Thoracic aorta (tissue), 2 donors: ENCODE data around the gene JPT2. TPM values are rescaled to one million over a fixed set of nuclear protein-coding genes. Genes with fewer than 3 reads are reported as not detected.

Experiments
- ATAC-seq: fragments of 150-250 bp; one replicate; pipeline ENCODE4 v1.8.0; 2017; ENCODE audit warnings: low read depth; ENCODE audit not compliant: insufficient number of reproducible peaks, low FRiP score
- DNase-seq: peaks from one replicate; pipeline ENCODE4 v3.0.0-alpha.2; 2020; ENCODE audit warnings: low spot score
- H3K27ac ChIP-seq, 2 donors: fragments of 200-600 bp; sonication (generic); 1 replicate in 1 of 2; 2 replicates in 1 of 2; pipeline ENCODE4 v1.5.1; 2016; ENCODE audit warnings: mild to moderate bottlenecking in 2 of 2, moderate library complexity in 2 of 2
- H3K27me3 ChIP-seq: fragments of 200-600 bp; sonication (generic); replicated peaks from 2 replicates; pipeline ENCODE4 v1.6.0; 2016; ENCODE audit warnings: mild to moderate bottlenecking; ENCODE audit not compliant: insufficient read depth
- H3K36me3 ChIP-seq: fragments of 200-600 bp; sonication (generic); one replicate; pipeline ENCODE4 v1.5.1; 2016
- H3K4me1 ChIP-seq, 2 donors: fragments of 200-600 bp; sonication (generic); 1 replicate in 1 of 2; 2 replicates in 1 of 2; pipeline versions ENCODE4 v1.5.1 to v1.6.0; 2016; ENCODE audit warnings: low read depth in 2 of 2, mild to moderate bottlenecking in 1 of 2; ENCODE audit not compliant: control insufficient read depth in 1 of 2
- H3K4me3 ChIP-seq: fragments of 200-600 bp; sonication (generic); 2 replicates; pipeline ENCODE4 v1.5.1; 2016; ENCODE audit warnings: mild to moderate bottlenecking
- H3K9me3 ChIP-seq: fragments of 200-600 bp; sonication (generic); 2 replicates; pipeline ENCODE4 v1.5.1; 2016
- total RNA-seq, 2 donors: library from RNA; depleted of rRNA; stranded (reverse); fragments of >200 nt; gene quantifications; one replicate each; pipeline versions ENCODE4 v1.1.0 to v1.2.3, GENCODE V29; 2016
- TF ChIP-seq, protein P1 (sequence below): fragments of 200-600 bp; sonication (generic); IDR thresholded peaks from one replicate; pipeline ENCODE4 v1.5.1; 2019; ENCODE audit warnings: antibody characterized with exemption

The JPT2 gene
- total RNA-seq, 2 donors from 2014 or later = 17.1 to 26.1 TPM

DNA sequence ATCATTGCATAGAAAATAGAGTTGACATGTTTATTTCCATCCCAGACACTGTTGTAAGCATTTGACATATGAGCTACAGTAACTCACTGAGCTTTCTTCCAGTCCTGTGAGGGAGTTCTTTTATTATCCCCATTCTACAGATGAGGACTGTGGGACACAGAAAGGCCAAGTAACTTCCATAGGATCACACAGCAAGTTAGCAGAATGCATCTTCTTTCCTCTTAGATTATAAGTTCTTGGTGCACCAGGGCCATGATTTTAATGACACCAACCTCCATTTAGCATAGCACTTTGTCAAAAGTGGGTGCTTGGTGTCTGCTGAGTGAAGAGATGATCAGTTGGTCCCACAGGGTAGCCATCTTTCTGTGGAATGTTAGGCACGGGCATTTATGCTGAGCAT, 12.7 kb downstream of the JPT2 start:
- H3K4me3 ChIP-seq = no peak overlapping the region
- ATAC-seq (no peak), DNase-seq (no peak)
- TF ChIP-seq, protein P1, sequence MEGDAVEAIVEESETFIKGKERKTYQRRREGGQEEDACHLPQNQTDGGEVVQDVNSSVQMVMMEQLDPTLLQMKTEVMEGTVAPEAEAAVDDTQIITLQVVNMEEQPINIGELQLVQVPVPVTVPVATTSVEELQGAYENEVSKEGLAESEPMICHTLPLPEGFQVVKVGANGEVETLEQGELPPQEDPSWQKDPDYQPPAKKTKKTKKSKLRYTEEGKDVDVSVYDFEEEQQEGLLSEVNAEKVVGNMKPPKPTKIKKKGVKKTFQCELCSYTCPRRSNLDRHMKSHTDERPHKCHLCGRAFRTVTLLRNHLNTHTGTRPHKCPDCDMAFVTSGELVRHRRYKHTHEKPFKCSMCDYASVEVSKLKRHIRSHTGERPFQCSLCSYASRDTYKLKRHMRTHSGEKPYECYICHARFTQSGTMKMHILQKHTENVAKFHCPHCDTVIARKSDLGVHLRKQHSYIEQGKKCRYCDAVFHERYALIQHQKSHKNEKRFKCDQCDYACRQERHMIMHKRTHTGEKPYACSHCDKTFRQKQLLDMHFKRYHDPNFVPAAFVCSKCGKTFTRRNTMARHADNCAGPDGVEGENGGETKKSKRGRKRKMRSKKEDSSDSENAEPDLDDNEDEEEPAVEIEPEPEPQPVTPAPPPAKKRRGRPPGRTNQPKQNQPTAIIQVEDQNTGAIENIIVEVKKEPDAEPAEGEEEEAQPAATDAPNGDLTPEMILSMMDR = no peak
- H3K27me3 ChIP-seq = no peaks in the 10 kb centered on the region
- H3K9me3 ChIP-seq = no peaks in the 10 kb centered on the region
- H3K27ac ChIP-seq = peak overlapping the region; percentile 43 to 81
- peaks cover 3 to 43% of the 10 kb centered on the region in 2 donors for H3K4me1 ChIP-seq
- H3K36me3 ChIP-seq = peaks cover 2% of the 10 kb centered on the region

DNA sequence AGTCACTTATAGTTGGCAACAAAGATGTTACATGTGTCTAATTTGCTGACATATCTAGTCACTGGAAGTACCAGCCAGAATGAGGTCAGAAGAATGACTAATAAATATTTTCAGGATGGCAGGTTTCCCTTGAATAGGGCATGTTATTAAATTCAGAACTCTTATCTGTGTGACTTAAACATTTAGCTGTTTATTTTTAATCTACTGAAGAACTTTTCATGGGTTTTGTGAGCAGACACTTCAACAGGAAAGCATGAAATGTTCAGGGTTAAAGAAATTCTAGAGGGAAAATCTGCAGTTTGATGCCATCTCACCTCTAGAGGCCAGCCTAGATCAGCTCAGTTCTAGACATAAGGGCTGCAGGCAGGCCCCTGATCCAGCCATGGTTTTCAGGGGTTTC, 13.2 kb downstream of the JPT2 start:
- H3K4me3 ChIP-seq = no peak overlapping the region
- ATAC-seq (no peak), DNase-seq (no peak)
- H3K27me3 ChIP-seq = no peaks in the 10 kb centered on the region
- no peaks in the 10 kb centered on the region for H3K9me3 ChIP-seq
- H3K27ac ChIP-seq = peak overlapping the region; percentile 43 to 81
- H3K4me1 ChIP-seq = peaks cover 3 to 43% of the 10 kb centered on the region in 2 donors
- TF ChIP-seq, protein P1 = peak; percentile 15
- no peaks in the 10 kb centered on the region for H3K36me3 ChIP-seq

DNA sequence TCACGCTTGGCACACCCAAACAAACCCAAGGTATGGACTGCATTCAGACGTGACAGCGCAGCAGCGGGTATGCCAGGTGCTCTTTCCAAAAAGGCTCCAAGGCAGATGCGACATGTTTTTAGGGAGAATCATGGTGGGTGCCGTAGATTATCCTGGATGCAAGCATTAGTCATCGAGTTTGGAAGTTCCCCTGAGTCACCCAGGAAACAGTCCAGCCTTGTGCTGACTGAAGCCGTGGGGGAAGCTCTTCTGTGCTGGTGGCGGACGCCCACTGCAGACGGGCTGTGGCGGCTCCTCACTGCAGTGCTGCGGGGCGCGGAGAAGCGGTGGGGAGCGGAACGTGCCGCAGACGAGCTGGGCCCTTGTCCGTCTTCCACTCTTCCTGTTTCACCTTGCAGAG, 13.9 kb downstream of the JPT2 start:
- Histone ChIP-seq H3K4me1 (peaks cover 3 to 43% of the 10 kb centered on the region in 2 donors), H3K27me3 (no peaks in the 10 kb centered on the region), H3K27ac (peak overlapping the region; percentile 15 to 81), H3K4me3 (no peak overlapping the region), H3K9me3 (no peaks in the 10 kb centered on the region), H3K36me3 (no peaks in the 10 kb centered on the region)
- TF ChIP-seq, protein P1 = no peak
- DNase-seq = no peak
- ATAC-seq = peak; percentile 24

DNA sequence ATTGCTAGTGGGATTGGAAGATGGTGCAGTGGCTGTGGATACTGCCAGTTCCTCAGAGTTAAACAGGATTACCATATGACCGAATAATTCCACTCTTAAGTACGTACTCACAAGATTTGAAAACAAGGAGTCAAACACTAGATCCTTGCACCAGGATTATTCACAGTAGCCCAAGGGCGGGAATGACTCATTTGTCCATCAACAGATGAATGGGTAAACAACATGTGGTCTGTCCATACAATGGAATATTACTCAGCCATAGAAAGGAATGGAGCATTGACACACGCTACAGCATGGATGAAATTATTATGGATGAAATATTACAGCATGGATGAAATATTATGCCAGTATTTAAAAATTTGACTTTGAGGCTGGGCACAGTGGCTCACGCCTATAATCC, 18.8 kb downstream of the JPT2 start:
- Histone ChIP-seq H3K9me3 (no peaks in the 10 kb centered on the region), H3K36me3 (peaks cover 13% of the 10 kb centered on the region), H3K27ac (no peak overlapping the region), H3K4me3 (no peak overlapping the region), H3K27me3 (no peaks in the 10 kb centered on the region), H3K4me1 (peaks cover 0 to 11% of the 10 kb centered on the region in 2 donors)
- DNase-seq = no peak
- TF ChIP-seq, protein P1 = no peak
- no peak for ATAC-seq

DNA sequence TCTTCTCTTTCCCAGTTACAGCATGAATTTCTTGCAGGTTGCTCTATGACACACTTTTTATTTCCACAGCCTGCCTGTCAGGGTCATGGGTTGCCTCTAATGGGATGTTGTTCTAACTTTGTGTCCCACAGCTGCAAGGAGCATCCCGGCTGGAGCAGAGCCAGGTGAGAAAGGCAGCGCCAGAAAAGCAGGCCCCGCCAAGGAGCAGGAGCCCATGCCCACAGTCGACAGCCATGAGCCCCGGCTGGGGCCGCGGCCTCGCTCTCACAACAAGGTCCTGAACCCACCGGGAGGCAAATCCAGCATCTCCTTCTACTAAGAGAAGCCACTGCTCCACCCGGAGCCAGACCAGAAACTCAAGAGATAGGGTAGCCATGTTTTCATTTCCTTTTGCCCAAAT, 20.6 kb downstream of the JPT2 start:
- Histone ChIP-seq H3K36me3 (peaks cover 13% of the 10 kb centered on the region), H3K27ac (no peak overlapping the region), H3K4me3 (no peak overlapping the region), H3K27me3 (no peaks in the 10 kb centered on the region), H3K9me3 (no peaks in the 10 kb centered on the region), H3K4me1 (peaks cover 0 to 5% of the 10 kb centered on the region in 2 donors)
- ATAC-seq (no peak), DNase-seq (no peak)
- TF ChIP-seq, protein P1 = no peak
